Suppressor macrophage (primary cell): ENCODE measurements around the gene S100A5.

Experiments
- DNase-seq, 4 experiments: peaks; one replicate each; pipeline ENCODE4 v3.0.0-alpha.2; 2020 to 2022

The S100A5 gene

GRCh38 chr1:153506831-153507413 lies 33.8 kb downstream of the S100A5 start:
- no peak for DNase-seq

- no peak for DNase-seq
Observed at GRCh38 chr1:153506386-153506785, 34.3 kb downstream of the S100A5 start.

- DNase-seq, result no peak
Observed at GRCh38 chr1:153505576-153505975, 35.2 kb downstream of the S100A5 start.

GRCh38 chr1:153503766-153504165 lies 37.0 kb downstream of the S100A5 start:
- no peak for DNase-seq

GRCh38 chr1:153498746-153499145 lies 42.0 kb downstream of the S100A5 start:
- DNase-seq, result no peak

GRCh38 chr1:153495536-153495935 lies 45.2 kb downstream of the S100A5 start:
- DNase-seq, result no peak

- peak; percentile 73 to 88 (median 80) for DNase-seq
Observed at GRCh38 chr1:153494976-153495535, 45.7 kb downstream of the S100A5 start.

- no peak for DNase-seq
Observed at GRCh38 chr1:153493343-153493960, 47.3 kb downstream of the S100A5 start.

GRCh38 chr1:153490272-153491051 lies 50.3 kb downstream of the S100A5 start:
- peak; percentile 51 to 69 (median 64) for DNase-seq

GRCh38 chr1:153488731-153489130 lies 52.0 kb downstream of the S100A5 start:
- no peak for DNase-seq

- no peak for DNase-seq
Observed at GRCh38 chr1:153487707-153488106, 53.0 kb downstream of the S100A5 start.
